Suprapubic skin (tissue), 4 donors: ENCODE results near the gene VAMP2. TPM values are rescaled to one million over a fixed set of nuclear protein-coding genes. Genes with fewer than 3 reads are reported as not detected.
A peak's percentile ranks its signal among the peaks of the same experiment; 100 is the strongest.

Experiments
- DNase-seq, 2 donors: peaks; one replicate each; pipeline ENCODE4 v3.0.0-alpha.2; 2019; ENCODE audit warnings: low spot score in 2 of 2
- H3K27ac ChIP-seq: fragments of 200-600 bp; sonication (generic); one replicate; pipeline ENCODE4 v1.5.1; 2019
- H3K27me3 ChIP-seq: fragments of 200-600 bp; sonication (generic); one replicate; pipeline ENCODE4 v1.5.1; 2019
- H3K36me3 ChIP-seq: fragments of 200-600 bp; sonication (generic); one replicate; pipeline ENCODE4 v1.5.1; 2019
- H3K4me1 ChIP-seq: fragments of 200-600 bp; sonication (generic); one replicate; pipeline ENCODE4 v1.5.1; 2019
- H3K4me3 ChIP-seq: fragments of 200-600 bp; sonication (generic); one replicate; pipeline ENCODE4 v1.5.1; 2019; ENCODE audit warnings: mild to moderate bottlenecking
- H3K9me3 ChIP-seq: fragments of 200-600 bp; sonication (generic); one replicate; pipeline ENCODE4 v1.5.1; 2019
- CTCF ChIP-seq, 2 donors: fragments of 200-600 bp in 1 of 2; fragments of 450-650 bp in 1 of 2; sonication (generic) in 1 of 2; IDR thresholded peaks; one replicate each; pipeline ENCODE4 v1.5.1; 2016 to 2019; ENCODE audit warnings: antibody characterized with exemption in 2 of 2, mild to moderate bottlenecking in 1 of 2, moderate library complexity in 1 of 2
- EP300 ChIP-seq: sonication (generic); formaldehyde crosslinking; IDR thresholded peaks from one replicate; pipeline ENCODE4 v1.6.1; 2017; ENCODE audit warnings: antibody characterized with exemption
- POLR2A ChIP-seq, 2 donors: fragments of 450-650 bp; IDR thresholded peaks; one replicate each; pipeline ENCODE4 v1.6.1; 2017; ENCODE audit warnings: antibody characterized with exemption in 2 of 2, mild to moderate bottlenecking in 2 of 2, moderate library complexity in 2 of 2
- POLR2AphosphoS5 ChIP-seq, 3 donors: sonication (generic); formaldehyde crosslinking; IDR thresholded peaks; one replicate each; pipeline ENCODE4 v1.6.1; 2017; ENCODE audit warnings: antibody characterized with exemption in 3 of 3
- WGBS: methylation state at CpG from one replicate; pipeline ENCODE4 v1.1.5; 2018; 5-methylcytosine and 5-hydroxymethylcytosine counted together
- total RNA-seq, 4 donors: library from RNA; depleted of rRNA; stranded (reverse); fragments of >200 nt; gene quantifications; one replicate each; pipeline ENCODE4 v1.1.0, GENCODE V29; 2016

Gene VAMP2
- 10 to 100 TPM; 41.2 to 64.3 (median 52.8) TPM for total RNA-seq

GRCh38 chr17:8162233-8162996 is at the start of gene VAMP2:
Gene VAMP2, minus strand, starts transcription at chr17:8162948. Its CDS starts 69 bp downstream, at chr17:8162879.
- peak in 1 of 2 donors; percentile 68 for TF ChIP-seq POLR2A (IDR thresholded peaks at IDR 0.05)
- no peak for TF ChIP-seq CTCF (IDR thresholded peaks at IDR 0.05)
- peak in 2 of 3 donors; percentile 27 to 33 for TF ChIP-seq POLR2AphosphoS5 (IDR thresholded peaks at IDR 0.05)
- no peak for TF ChIP-seq EP300
- peak in 1 of 2 donors; percentile 91 for DNase-seq
- Histone ChIP-seq H3K27me3 (no peaks in the 10 kb centered on the region), H3K4me1 (peaks cover 67% of the 10 kb centered on the region), H3K27ac (peak within 1 kb of the TSS; percentile 97), H3K4me3 (peak within 1 kb of the TSS; percentile 81), H3K36me3 (peaks cover 15% of the 10 kb centered on the region), H3K9me3 (no peaks in the 10 kb centered on the region)
- WGBS = 0% methylated on average over 28 of the region's 75 CpGs

DNA sequence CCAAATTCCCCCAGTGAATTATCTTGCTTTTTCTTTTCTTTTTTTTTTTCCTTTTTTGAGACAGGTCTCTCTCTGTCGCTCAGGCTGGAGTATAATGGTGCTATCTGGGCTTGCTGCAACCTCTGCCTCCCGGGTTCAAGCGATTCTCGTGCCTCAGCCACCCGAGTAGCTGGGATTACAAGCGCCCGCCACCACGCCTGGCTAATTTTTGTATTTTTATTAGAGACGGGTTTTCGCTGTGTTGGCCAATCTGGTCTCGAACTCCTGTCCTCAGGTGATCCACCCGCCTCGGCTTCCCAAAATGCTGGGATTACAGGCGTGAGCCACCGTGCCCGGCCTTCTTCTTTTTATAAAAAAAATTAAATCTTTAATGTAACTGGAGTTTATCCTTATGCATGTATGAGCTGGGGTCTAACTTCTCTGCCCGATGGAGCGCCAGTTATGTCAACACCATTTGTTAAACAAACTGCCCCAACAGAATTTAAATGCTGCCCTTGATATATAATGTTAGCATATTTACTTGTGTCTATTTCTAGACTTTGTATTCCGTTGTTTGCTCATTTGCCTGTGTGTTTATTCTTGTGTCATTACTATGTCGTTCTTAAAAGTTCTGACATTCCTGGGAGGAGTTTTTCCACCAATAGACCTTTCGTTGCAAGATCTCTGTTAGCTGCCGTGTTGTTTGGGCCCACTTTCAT is 48.2 kb upstream of the VAMP2 start:
- Histone ChIP-seq H3K4me1 (peaks cover 12% of the 10 kb centered on the region), H3K27ac (peak overlapping the region; percentile 74), H3K9me3 (no peaks in the 10 kb centered on the region), H3K36me3 (no peaks in the 10 kb centered on the region), H3K4me3 (peak overlapping the region; percentile 57), H3K27me3 (no peaks in the 10 kb centered on the region)
- 19% methylated on average over 22 of the region's 22 CpGs for WGBS
- TF ChIP-seq EP300 (no peak), POLR2AphosphoS5 (IDR thresholded peaks at IDR 0.05) (no peak)
- no peak for DNase-seq

DNA sequence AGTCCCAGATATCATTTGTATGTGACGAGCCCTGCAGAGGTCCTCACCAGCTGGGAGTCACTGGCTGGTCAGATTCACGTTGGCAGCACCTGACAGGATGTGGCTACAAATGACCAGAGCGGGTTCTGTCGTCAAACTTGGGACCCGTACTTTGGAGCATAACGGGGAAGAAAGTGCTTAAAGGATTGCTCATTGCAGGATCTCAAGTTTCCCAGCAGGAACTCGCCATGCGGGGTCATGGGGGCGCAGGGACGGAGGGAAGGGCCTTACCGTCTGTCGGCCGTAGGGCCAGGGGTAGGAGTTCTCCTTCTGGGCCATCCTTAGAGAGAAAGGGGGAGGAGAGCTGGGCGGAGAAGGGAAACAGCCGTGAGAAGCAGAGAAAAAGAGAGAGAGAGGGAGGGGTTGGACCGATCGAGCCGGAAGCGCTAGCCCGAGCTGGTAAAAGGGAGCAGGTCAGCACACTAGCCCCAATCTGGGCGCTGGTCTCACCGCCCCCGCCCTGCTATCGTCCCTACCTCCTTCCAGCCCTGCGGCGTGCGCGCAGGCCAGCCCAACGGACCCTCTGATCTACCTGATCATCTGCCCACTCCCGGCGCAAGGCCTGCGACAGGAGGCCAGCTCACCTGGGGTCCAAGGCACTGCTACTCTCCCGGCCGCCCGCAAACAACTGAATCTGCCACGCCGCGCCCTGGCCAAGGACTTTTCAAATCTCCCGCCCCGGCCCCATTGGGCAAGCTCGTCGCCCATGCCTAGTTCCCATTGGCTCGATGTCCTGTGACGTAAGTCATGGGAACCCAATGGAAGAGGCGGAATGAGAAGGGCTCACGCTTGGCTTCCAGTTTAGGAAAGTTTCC is 47.4 kb upstream of the VAMP2 start, which contains the start of gene AURKB:
TSS of gene AURKB (minus strand) at position 669 of the 854 bp plus-strand sequence. CDS start at position 318, 351 bp downstream.
- H3K36me3 ChIP-seq = no peaks in the 10 kb centered on the region
- DNase-seq = peak; percentile 98
- TF ChIP-seq CTCF (IDR thresholded peaks at IDR 0.05) (no peak), POLR2AphosphoS5 (IDR thresholded peaks at IDR 0.05) (peak in 1 of 3 donors; percentile 89)
- H3K27ac ChIP-seq = peak within 1 kb of the TSS; percentile 74
- WGBS = 3% methylated on average over 46 of the region's 46 CpGs
- peak within 1 kb of the TSS; percentile 57 for H3K4me3 ChIP-seq
- no peaks in the 10 kb centered on the region for H3K27me3 ChIP-seq
- no peaks in the 10 kb centered on the region for H3K9me3 ChIP-seq
- peaks cover 12% of the 10 kb centered on the region for H3K4me1 ChIP-seq

- 87% methylated on average over 12 of the region's 12 CpGs for WGBS
- DNase-seq = no peak
- H3K27ac ChIP-seq = no peak overlapping the region
- H3K27me3 ChIP-seq = no peaks in the 10 kb centered on the region
- no peak for TF ChIP-seq POLR2AphosphoS5 (IDR thresholded peaks at IDR 0.05)
- no peak for TF ChIP-seq POLR2A (IDR thresholded peaks at IDR 0.05)
- TF ChIP-seq EP300 = no peak
- no peak for TF ChIP-seq CTCF (IDR thresholded peaks at IDR 0.05)
- no peaks in the 10 kb centered on the region for H3K9me3 ChIP-seq
- peaks cover 12% of the 10 kb centered on the region for H3K4me1 ChIP-seq
- H3K36me3 ChIP-seq = no peaks in the 10 kb centered on the region
- no peak overlapping the region for H3K4me3 ChIP-seq
Observed at GRCh38 chr17:8206536-8206935, 43.8 kb upstream of the VAMP2 start.

DNA sequence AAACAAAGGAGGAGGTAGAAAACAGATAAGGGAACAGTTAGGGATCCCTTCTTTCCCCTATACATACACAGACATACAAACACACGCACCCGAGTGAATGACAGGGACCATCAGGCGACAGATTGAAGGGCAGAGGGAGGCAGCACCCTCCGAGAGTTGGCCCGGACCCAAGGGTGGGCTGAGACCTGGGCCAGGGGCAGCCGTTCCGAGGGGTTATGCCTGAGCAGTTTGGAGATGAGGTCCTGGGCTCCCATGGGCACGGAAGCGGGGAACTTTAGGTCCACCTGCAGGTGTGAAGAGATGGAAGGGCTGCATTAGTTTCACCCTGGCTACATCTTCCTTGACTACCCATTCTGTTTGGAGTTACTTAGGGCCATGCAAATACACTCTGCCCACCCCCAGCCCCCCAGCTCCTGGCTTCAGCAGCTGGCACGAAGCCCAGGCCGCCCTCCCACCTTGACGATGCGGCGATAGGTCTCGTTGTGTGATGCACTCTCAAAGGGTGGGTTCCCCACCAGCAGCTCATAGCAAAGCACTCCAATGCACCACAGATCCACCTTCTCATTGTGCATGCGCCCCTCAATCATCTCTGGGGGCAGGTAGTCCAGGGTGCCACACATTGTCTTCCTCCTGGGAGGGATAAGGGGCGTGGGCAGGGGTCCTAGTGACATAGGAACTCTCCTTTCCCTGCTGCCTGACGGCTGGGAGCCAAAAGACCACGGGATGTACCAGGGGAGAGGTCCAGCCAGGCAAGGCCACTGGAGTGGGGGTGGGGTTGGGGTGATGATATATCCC is 42.2 kb upstream of the VAMP2 start:
- TF ChIP-seq EP300 (no peak), POLR2AphosphoS5 (IDR thresholded peaks at IDR 0.05) (no peak), POLR2A (IDR thresholded peaks at IDR 0.05) (no peak), CTCF (IDR thresholded peaks at IDR 0.05) (no peak)
- WGBS = 92% methylated on average over 16 of the region's 19 CpGs

More for the DNA sequence above, 42.2 kb upstream of the VAMP2 start:
- H3K4me1 ChIP-seq = peaks cover 7% of the 10 kb centered on the region
- H3K27ac ChIP-seq = no peak overlapping the region
- no peak for DNase-seq
- no peaks in the 10 kb centered on the region for H3K27me3 ChIP-seq
- H3K36me3 ChIP-seq = no peaks in the 10 kb centered on the region
- H3K4me3 ChIP-seq = no peak overlapping the region
- no peaks in the 10 kb centered on the region for H3K9me3 ChIP-seq
